ENCODE measurements around the gene CDK5RAP2.

The CDK5RAP2 gene

DNA sequence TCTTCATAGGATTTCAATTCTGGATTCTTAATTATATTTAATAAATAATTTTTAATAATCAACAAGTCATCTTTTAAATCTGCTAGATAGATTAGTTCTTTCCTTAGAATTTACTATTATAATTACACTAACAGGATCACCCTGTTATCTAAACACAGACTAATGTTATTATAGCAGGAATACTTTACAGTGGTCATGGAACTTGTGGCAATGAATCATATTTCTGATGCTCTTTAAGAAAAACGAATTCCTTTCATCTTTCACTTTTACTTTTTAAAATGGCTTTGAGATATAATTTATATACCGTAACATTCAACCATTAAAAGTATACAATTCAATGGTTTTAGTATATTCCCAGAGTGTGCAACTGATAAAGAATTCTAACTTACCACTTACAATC, 29.7 kb upstream of the CDK5RAP2 start:
- no peak for DNase-seq (ENCODE audit: low read depth)
- no peak overlapping the region for H3K4me3 ChIP-seq (ENCODE audit: low read depth, low read length)
- TF ChIP-seq, protein P1, sequence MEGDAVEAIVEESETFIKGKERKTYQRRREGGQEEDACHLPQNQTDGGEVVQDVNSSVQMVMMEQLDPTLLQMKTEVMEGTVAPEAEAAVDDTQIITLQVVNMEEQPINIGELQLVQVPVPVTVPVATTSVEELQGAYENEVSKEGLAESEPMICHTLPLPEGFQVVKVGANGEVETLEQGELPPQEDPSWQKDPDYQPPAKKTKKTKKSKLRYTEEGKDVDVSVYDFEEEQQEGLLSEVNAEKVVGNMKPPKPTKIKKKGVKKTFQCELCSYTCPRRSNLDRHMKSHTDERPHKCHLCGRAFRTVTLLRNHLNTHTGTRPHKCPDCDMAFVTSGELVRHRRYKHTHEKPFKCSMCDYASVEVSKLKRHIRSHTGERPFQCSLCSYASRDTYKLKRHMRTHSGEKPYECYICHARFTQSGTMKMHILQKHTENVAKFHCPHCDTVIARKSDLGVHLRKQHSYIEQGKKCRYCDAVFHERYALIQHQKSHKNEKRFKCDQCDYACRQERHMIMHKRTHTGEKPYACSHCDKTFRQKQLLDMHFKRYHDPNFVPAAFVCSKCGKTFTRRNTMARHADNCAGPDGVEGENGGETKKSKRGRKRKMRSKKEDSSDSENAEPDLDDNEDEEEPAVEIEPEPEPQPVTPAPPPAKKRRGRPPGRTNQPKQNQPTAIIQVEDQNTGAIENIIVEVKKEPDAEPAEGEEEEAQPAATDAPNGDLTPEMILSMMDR (IDR thresholded peaks at IDR 0.05; ENCODE audit: insufficient read depth, low read depth, low read length, missing control alignments) = no peak

DNA sequence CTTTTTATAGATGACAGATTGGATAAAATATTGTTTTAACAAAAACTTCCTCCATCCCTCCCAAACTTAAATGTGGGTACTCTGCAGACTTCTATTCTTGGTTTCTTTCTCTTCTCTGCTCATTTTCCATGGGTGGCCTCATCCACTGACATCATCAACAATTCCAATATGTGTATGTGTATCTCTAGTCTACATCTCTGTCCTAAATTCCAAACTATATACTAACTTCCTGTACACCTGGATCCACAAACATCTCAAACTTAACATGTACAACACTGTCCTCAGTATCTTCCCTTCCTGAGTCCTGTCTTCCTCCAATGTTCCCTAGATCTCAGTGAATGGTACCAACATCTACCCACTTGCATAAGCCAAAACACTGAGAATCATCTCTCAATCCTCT, 28.5 kb upstream of the CDK5RAP2 start:
- DNase-seq (ENCODE audit: low read depth) = no peak
- TF ChIP-seq, protein P1 (IDR thresholded peaks at IDR 0.05; ENCODE audit: insufficient read depth, low read depth, low read length, missing control alignments) = no peak
- H3K4me3 ChIP-seq (ENCODE audit: low read depth, low read length) = no peak overlapping the region

DNA sequence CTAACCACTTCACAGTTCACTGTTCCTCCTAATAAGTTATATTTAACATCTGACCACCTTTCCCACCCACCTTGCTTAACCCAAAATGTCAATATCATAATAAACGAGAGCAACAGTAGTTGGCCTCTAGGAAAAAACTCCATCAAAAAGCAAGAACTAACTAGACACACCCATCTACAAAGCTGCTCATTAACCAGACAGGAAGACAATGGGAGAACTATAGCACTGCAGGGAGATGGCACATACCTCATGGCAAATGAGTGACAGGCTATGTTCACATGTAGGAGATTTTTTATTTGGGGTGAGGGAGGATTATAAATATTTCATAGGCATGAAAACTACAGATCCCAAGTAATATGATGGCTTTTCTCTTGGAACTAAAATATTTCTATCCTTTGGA, 23.6 kb upstream of the CDK5RAP2 start:
- TF ChIP-seq, protein P1 (IDR thresholded peaks at IDR 0.05; ENCODE audit: insufficient read depth, low read depth, low read length, missing control alignments) = no peak
- DNase-seq (ENCODE audit: low read depth) = no peak
- no peak overlapping the region for H3K4me3 ChIP-seq (ENCODE audit: low read depth, low read length)

DNA sequence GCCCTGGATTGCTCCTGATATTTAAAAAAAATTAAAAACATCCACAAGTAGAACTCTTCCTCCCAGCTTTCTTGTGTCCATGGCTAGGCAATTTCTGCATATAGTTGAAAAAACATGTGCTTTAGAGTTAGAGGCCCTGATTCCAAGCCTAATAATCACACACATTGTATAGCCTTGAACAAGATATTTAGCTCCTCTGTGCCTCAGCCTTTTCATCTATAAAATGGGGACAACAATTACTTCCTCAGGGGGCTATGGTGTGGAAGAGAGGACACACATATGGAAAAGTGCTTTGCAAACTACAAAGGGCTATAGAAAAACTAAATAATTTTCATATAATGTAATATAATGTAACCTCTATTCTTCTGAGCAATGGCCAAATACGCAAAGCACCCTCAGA, 23.0 kb upstream of the CDK5RAP2 start:
- TF ChIP-seq, protein P1 (IDR thresholded peaks at IDR 0.05; ENCODE audit: insufficient read depth, low read depth, low read length, missing control alignments) = no peak
- H3K4me3 ChIP-seq (ENCODE audit: low read depth, low read length) = no peak overlapping the region
- DNase-seq (ENCODE audit: low read depth) = no peak

DNA sequence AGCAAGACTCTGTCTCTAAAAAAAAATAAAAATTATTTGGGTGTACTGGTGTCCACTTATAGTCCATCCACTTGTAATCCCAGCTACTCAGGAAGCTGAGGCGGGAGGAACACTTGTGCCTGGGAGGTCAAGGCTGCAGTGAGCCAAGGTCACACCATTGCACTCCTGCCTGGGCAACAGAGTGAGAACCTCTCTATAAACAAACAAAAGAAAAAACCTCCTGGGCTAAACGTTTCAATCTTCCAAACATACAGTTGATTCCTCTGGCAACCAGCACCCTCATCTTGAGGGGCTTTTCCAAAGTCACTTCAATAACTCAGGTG, 13.9 kb upstream of the CDK5RAP2 start:
- H3K4me3 ChIP-seq (ENCODE audit: low read depth, low read length) = no peak overlapping the region
- TF ChIP-seq, protein P1 (IDR thresholded peaks at IDR 0.05; ENCODE audit: insufficient read depth, low read depth, low read length, missing control alignments) = no peak
- DNase-seq (ENCODE audit: low read depth) = no peak

DNA sequence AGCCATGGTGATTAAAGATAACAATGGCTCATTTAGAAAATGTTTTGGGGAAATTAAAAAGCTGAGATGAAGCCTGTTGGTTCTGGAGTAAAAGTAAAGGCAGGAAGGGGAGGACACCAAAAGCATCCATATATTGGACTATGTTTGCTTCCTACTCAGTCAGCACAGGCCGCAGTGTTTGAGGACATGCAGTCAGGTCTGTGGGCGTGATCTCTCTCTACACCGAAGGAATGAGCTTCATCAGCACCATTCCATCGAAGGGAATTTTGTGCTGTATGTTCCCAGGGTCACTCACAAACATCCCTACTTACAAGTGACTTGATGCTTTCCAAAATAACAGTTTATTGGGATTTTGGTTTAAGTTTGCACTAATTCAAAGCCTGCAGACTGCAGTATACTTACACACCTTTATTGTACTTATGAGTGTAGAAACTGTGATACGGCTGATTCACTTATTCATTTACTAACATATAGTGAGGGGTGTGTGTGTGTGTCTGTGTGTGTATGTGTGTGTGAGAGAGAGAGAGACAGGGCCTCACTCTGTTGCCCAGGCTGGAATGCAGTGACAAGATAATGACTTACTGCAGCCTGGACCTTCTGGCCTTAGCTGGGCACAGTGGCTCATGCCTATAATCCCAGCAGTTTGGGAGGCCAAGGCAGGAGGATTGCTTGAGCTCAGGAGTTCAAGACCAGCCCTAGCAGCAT, 13.4 kb upstream of the CDK5RAP2 start:
- TF ChIP-seq, protein P1 (IDR thresholded peaks at IDR 0.05; ENCODE audit: insufficient read depth, low read depth, low read length, missing control alignments) = no peak
- H3K4me3 ChIP-seq (ENCODE audit: low read depth, low read length) = no peak overlapping the region
- DNase-seq (ENCODE audit: low read depth) = no peak

DNA sequence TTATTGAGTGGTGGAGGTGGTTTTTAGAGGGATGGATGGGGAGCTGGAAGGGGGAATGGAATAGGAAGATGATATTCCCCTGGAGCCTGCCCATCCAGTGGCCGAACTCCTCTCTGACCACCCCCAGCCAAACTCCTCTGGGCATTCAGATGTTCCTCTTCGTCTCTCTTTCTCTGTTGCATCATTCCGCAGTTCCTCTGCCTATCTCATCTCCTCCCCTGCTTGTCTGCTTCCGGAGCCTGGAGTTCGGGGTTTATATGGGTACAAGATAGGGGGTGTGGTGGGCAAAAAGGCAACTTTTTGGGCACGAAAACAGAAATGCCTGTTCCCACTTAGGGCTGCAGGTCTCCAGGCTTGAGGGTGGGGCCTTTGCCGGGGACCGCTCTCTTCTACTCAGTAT, 12.2 kb upstream of the CDK5RAP2 start:
- no peak for DNase-seq (ENCODE audit: low read depth)
- TF ChIP-seq, protein P1 (IDR thresholded peaks at IDR 0.05; ENCODE audit: insufficient read depth, low read depth, low read length, missing control alignments) = no peak

More for the DNA sequence above, 12.2 kb upstream of the CDK5RAP2 start:
- no peak overlapping the region for H3K4me3 ChIP-seq (ENCODE audit: low read depth, low read length)
